Smooth muscle cell (in vitro differentiated cells): ENCODE results near the gene RASA2. TPM values are rescaled to one million over a fixed set of nuclear protein-coding genes. Genes with fewer than 3 reads are reported as not detected.
A peak's percentile ranks its signal among the peaks of the same experiment; 100 is the strongest.

Experiments used
- DNase-seq: peaks from one replicate; lab custom pipeline; 2025; ENCODE audit not compliant: unreplicated experiment; lab: John Stamatoyannopoulos, UW
- H2AFZ ChIP-seq: fragments of 200-600 bp; sonication (generic); 2 replicates; pipeline ENCODE4 v1.6.0; 2016; ENCODE audit warnings: antibody characterized with exemption, low read depth, mild to moderate bottlenecking
- H3F3A ChIP-seq: fragments of 200-600 bp; sonication (generic); 2 replicates; pipeline ENCODE4 v1.6.0; 2017; ENCODE audit warnings: antibody characterized with exemption, low read depth
- H3K27ac ChIP-seq: fragments of 200-600 bp; sonication (generic); 2 replicates; pipeline ENCODE4 v1.5.1; 2016; ENCODE audit warnings: low read depth, mild to moderate bottlenecking
- H3K27me3 ChIP-seq: fragments of 200-600 bp; sonication (generic); 2 replicates; pipeline ENCODE4 v1.6.1; 2016; ENCODE audit warnings: low read depth, mild to moderate bottlenecking
- H3K36me3 ChIP-seq: fragments of 200-600 bp; sonication (generic); 2 replicates; pipeline ENCODE4 v1.5.1; 2016; ENCODE audit warnings: low read depth
- H3K4me1 ChIP-seq: fragments of 200-600 bp; sonication (generic); 2 replicates; pipeline ENCODE4 v1.5.1; 2016; ENCODE audit warnings: low read depth
- H3K4me2 ChIP-seq: fragments of 200-600 bp; sonication (generic); 2 replicates; pipeline ENCODE4 v1.6.0; 2016; ENCODE audit warnings: mild to moderate bottlenecking
- H3K4me3 ChIP-seq: fragments of 200-600 bp; sonication (generic); 2 replicates; pipeline ENCODE4 v1.5.1; 2016; ENCODE audit warnings: mild to moderate bottlenecking
- H3K79me2 ChIP-seq: fragments of 200-600 bp; sonication (generic); 2 replicates; pipeline ENCODE4 v1.6.0; 2016; ENCODE audit warnings: low read depth, mild to moderate bottlenecking
- H3K9ac ChIP-seq: fragments of 200-600 bp; sonication (generic); 2 replicates; pipeline ENCODE4 v1.6.0; 2016; ENCODE audit warnings: low read depth
- H3K9me3 ChIP-seq: fragments of 200-600 bp; sonication (generic); replicated peaks from 2 replicates; pipeline ENCODE4 v1.5.1; 2016; ENCODE audit warnings: low read depth
- H4K20me1 ChIP-seq: fragments of 200-600 bp; sonication (generic); 2 replicates; pipeline ENCODE4 v1.6.0; 2016; ENCODE audit warnings: low read depth
- WGBS: methylation state at CpG from one replicate; pipeline ENCODE4 v1.1.7; 2016; ENCODE audit warnings: low lambda C conversion rate; 5-methylcytosine and 5-hydroxymethylcytosine counted together
- polyA plus RNA-seq: library from polyadenylated mRNA; unstranded; fragments of >200 nt; fragmentation: Nextera tagmentation; extraction: Ambion mirVana; gene quantifications from 2 replicates; pipeline ENCODE4 v1.2.1, GENCODE V29; 2016
- total RNA-seq: library from RNA; depleted of rRNA; stranded (reverse); fragments of >200 nt; gene quantifications from 2 replicates; pipeline ENCODE4 v1.2.3, GENCODE V29; 2014
- TF ChIP-seq, protein P1 (sequence below): fragments of 200-600 bp; sonication (generic); IDR thresholded peaks from 2 replicates; pipeline ENCODE4 v1.5.1; 2017; ENCODE audit warnings: borderline replicate concordance, mild to moderate bottlenecking, antibody characterized with exemption; ENCODE audit not compliant: insufficient read depth, poor library complexity, severe bottlenecking

RASA2 gene
- total and polyA plus RNA-seq, 2 experiments from 2014 or later: 4.9 to 20.0 TPM

GRCh38 chr3:141452773-141453172 lies 34.1 kb upstream of the RASA2 start:
- Histone ChIP-seq H4K20me1 (no peaks in the 10 kb centered on the region), H3K4me2 (no peak overlapping the region), H3K36me3 (no peaks in the 10 kb centered on the region), H3K79me2 (no peaks in the 10 kb centered on the region), H3K9ac (no peak overlapping the region), H3K4me3 (no peak overlapping the region), H3K27me3 (no peaks in the 10 kb centered on the region), H2AFZ (no peak overlapping the region), H3F3A (no peaks in the 10 kb centered on the region), H3K4me1 (peaks cover 3% of the 10 kb centered on the region), H3K27ac (no peak overlapping the region), H3K9me3 (no peaks in the 10 kb centered on the region)
- no peak for DNase-seq
- TF ChIP-seq, protein P1, sequence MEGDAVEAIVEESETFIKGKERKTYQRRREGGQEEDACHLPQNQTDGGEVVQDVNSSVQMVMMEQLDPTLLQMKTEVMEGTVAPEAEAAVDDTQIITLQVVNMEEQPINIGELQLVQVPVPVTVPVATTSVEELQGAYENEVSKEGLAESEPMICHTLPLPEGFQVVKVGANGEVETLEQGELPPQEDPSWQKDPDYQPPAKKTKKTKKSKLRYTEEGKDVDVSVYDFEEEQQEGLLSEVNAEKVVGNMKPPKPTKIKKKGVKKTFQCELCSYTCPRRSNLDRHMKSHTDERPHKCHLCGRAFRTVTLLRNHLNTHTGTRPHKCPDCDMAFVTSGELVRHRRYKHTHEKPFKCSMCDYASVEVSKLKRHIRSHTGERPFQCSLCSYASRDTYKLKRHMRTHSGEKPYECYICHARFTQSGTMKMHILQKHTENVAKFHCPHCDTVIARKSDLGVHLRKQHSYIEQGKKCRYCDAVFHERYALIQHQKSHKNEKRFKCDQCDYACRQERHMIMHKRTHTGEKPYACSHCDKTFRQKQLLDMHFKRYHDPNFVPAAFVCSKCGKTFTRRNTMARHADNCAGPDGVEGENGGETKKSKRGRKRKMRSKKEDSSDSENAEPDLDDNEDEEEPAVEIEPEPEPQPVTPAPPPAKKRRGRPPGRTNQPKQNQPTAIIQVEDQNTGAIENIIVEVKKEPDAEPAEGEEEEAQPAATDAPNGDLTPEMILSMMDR: no peak
- WGBS: 77% methylated on average over 1 of the region's 1 CpG

DNA sequence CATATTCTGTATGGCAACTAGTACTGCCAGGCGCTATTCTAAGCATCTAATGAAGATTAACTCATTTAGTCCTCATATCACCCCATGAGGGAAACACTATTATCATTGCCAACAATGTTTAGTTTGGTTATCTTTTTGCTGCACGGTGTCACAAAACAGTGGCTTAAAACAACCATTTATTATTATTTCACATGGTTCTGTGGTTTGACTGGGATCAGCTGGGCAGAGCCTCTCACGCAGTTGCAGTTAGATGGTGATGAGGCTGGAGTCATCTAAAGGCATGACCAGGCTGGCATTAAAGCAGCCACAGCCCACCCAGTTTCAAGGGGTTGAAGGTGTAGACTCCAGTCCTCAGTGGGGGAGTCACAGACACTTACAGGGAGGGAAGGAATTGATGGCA lies 32.8 kb upstream of the RASA2 start:
- Histone ChIP-seq H3K27me3 (no peaks in the 10 kb centered on the region), H3K79me2 (no peaks in the 10 kb centered on the region), H3K9me3 (no peaks in the 10 kb centered on the region), H3K4me2 (no peak overlapping the region), H3K36me3 (no peaks in the 10 kb centered on the region), H3K27ac (no peak overlapping the region), H2AFZ (no peak overlapping the region), H4K20me1 (no peaks in the 10 kb centered on the region), H3K4me1 (no peaks in the 10 kb centered on the region), H3K9ac (no peak overlapping the region), H3F3A (no peaks in the 10 kb centered on the region), H3K4me3 (no peak overlapping the region)
- 64% methylated on average over 3 of the region's 3 CpGs for WGBS
- TF ChIP-seq, protein P1: no peak
- no peak for DNase-seq

DNA sequence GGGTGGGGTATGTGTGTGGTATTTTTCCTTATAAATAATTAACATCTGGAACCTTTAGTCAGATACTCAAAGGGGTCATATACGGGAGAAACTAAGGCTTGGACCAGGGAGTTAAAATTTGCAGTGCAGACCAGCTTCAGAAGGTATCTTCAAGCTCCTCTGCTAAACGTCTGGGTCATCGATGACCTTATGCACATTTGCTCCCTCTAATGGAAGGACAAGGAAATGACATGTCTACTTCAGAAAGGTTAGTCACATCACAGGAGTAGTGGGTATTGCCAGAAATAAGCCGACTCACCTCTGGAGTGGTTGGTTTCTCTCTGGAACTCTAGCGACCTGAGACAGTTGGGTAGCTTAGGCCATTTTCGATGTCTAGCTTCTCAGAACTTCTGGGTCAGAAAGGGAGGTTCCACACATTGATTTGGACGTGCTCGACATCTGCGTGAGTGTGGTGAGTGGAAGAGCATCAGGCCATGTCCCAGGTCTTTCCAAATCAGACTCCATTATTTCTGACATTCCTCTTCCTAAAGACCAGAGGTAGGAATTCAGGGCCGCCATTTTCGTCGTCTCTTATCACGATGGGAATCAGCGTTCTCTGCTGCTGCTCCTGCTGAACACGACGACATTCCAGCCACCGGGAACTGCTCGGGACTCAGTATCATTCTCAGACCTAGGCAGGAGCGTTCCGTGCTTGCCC lies 31.8 kb upstream of the RASA2 start:
- Histone ChIP-seq H3K79me2 (no peaks in the 10 kb centered on the region), H4K20me1 (no peaks in the 10 kb centered on the region), H3K9me3 (no peaks in the 10 kb centered on the region), H3K9ac (no peak overlapping the region), H3K4me1 (no peaks in the 10 kb centered on the region), H3K36me3 (no peaks in the 10 kb centered on the region), H2AFZ (no peak overlapping the region), H3K4me3 (no peak overlapping the region), H3K4me2 (no peak overlapping the region), H3F3A (no peaks in the 10 kb centered on the region), H3K27me3 (no peaks in the 10 kb centered on the region), H3K27ac (no peak overlapping the region)
- no peak for DNase-seq
- TF ChIP-seq, protein P1: peak; percentile 58
- 71% methylated on average over 20 of the region's 20 CpGs for WGBS
